K562 (cell line): Measurements from ENCODE around the gene ADPRHL1. TPM values are rescaled to one million over a fixed set of nuclear protein-coding genes. Genes with fewer than 3 reads are reported as not detected.

Experiments used
- CREBBP ChIP-seq: IDR thresholded peaks from one replicate; pipeline ENCODE4 v1.6.1; 2012; ENCODE audit warnings: low read depth, mild to moderate bottlenecking, control low read depth, inconsistent platforms, low read length
- DLX4 ChIP-seq: fragments of 250-450 bp; sonication (Bioruptor Pico); IDR thresholded peaks from 2 replicates; pipeline ENCODE4 v1.6.1; 2021; ENCODE audit warnings: mild to moderate bottlenecking
- EGR1 ChIP-seq: fragments of 450-650 bp; conservative IDR thresholded peaks from 2 replicates; pipeline ENCODE4 v1.6.1; 2017; ENCODE audit warnings: mild to moderate bottlenecking
- ETS2 ChIP-seq: IDR thresholded peaks from 2 replicates; pipeline ENCODE4 v1.6.1; 2016; ENCODE audit warnings: borderline replicate concordance, missing genetic modification characterization, mild to moderate bottlenecking, moderate library complexity, missing compliant biosample characterization; ENCODE audit not compliant: poor library complexity, severe bottlenecking
- FOXA3 ChIP-seq, 2 experiments: fragments of 450-650 bp in 1 of 2; sonication (generic) in 1 of 2; formaldehyde crosslinking; IDR thresholded peaks in 1 of 2; conservative IDR thresholded peaks in 1 of 2; 2 replicates each; pipeline versions ENCODE4 v1.4.0 to v1.8.0; 2020 to 2022; ENCODE audit warnings: mild to moderate bottlenecking in 2 of 2, missing genetic modification reagents in 1 of 2
- KAT2B ChIP-seq: IDR thresholded peaks from one replicate; pipeline ENCODE4 v1.6.1; 2012; ENCODE audit warnings: low read depth, mild to moderate bottlenecking, control low read depth, inconsistent platforms, low read length, moderate library complexity
- KDM5B ChIP-seq: fragments of 200-600 bp; sonication (generic); IDR thresholded peaks from 2 replicates; pipeline ENCODE4 v1.6.1; 2012; ENCODE audit warnings: low read depth, mild to moderate bottlenecking, moderate library complexity, low read length, control low read depth, inconsistent platforms; ENCODE audit not compliant: insufficient replicate concordance
- NR3C1 ChIP-seq: sonication (generic); formaldehyde crosslinking; IDR thresholded peaks from 2 replicates; pipeline ENCODE4 v1.8.1; 2022; ENCODE audit warnings: missing genetic modification reagents
- PATZ1 ChIP-seq: fragments of 250-450 bp; sonication (Bioruptor Pico); IDR thresholded peaks from 2 replicates; pipeline ENCODE4 v1.5.0; 2020; ENCODE audit warnings: mild to moderate bottlenecking, borderline replicate concordance
- PHF20 ChIP-seq: fragments of 450-650 bp; IDR thresholded peaks from 2 replicates; pipeline ENCODE4 v1.6.1; 2018; ENCODE audit not compliant: partially characterized antibody
- RBM17 ChIP-seq: fragments of 200-400 bp; formaldehyde crosslinking; IDR thresholded peaks from 2 replicates; pipeline ENCODE4 v1.6.1; 2017; ENCODE audit warnings: low read depth, mild to moderate bottlenecking, low read length, borderline replicate concordance
- SMAD4 ChIP-seq: fragments of 250-450 bp; sonication (Bioruptor Pico); conservative IDR thresholded peaks from 2 replicates; pipeline ENCODE4 v1.8.0; 2021; ENCODE audit warnings: inconsistent platforms, mild to moderate bottlenecking, moderate library complexity
- TARDBP ChIP-seq: fragments of 450-650 bp; IDR thresholded peaks from 2 replicates; pipeline ENCODE4 v1.6.1; 2016
- TRIM28 ChIP-seq: fragments of 450-650 bp; IDR thresholded peaks from 2 replicates; pipeline ENCODE4 v1.6.1; 2017
- ZBTB34 ChIP-seq: fragments of 250-450 bp; sonication (Bioruptor Pico); IDR thresholded peaks from 2 replicates; pipeline ENCODE4 v1.8.0; 2021; ENCODE audit warnings: mild to moderate bottlenecking, moderate library complexity
- ZNF175 ChIP-seq: fragments of 200-800 bp; sonication (Bioruptor generic); IDR thresholded peaks from 2 replicates; pipeline ENCODE4 v1.6.1; 2016; ENCODE audit warnings: low read depth, mild to moderate bottlenecking, missing genetic modification characterization, missing compliant biosample characterization
- ZNF41 ChIP-seq: fragments of 250-450 bp; sonication (Bioruptor Pico); conservative IDR thresholded peaks from 2 replicates; pipeline ENCODE4 v1.4.0; 2020; ENCODE audit warnings: mild to moderate bottlenecking
- ZNF518B ChIP-seq: fragments of 250-450 bp; sonication (Bioruptor Pico); IDR thresholded peaks from 2 replicates; pipeline ENCODE4 v1.5.0; 2021; ENCODE audit warnings: mild to moderate bottlenecking, moderate library complexity
- polyA plus RNA-seq, 8 experiments: library from polyadenylated mRNA; depleted of rRNA in 4 of 8; stranded (reverse) in 5 of 8; unstranded in 3 of 8; fragments of >200 nt; fragmentation: Nextera tagmentation in 2 of 8; fragmentation: Illumina TruSeq in 1 of 8; extraction: Ambion mirVana in 2 of 8; extraction: Trizol in 1 of 8; gene quantifications; 2 replicates each; pipeline versions ENCODE4 v1.2.1 to v1.2.3, GENCODE V29; 2011 to 2014; ENCODE audit warnings: inconsistent platforms in 1 of 8, missing spikeins in 1 of 8
- total RNA-seq, 7 experiments: library from RNA; depleted of rRNA in 6 of 7; stranded (reverse); fragments of >200 nt in 6 of 7; fragmentation: Illumina TruSeq in 2 of 7; extraction: Trizol in 2 of 7; gene quantifications; 2 replicates each; pipeline versions ENCODE4 v1.2.1 to v1.2.3, GENCODE V29; 2011 to 2021; ENCODE audit warnings: low replicate concordance in 1 of 7

Gene ADPRHL1
- total and polyA plus RNA-seq, 9 of the 15 experiments (the other 6 are each of a cell fraction or from before 2014, with no cell fraction given) = 0.06 to 0.76 (median 0.37) TPM; not detected in 1

GRCh38 chr13:113490496-113491417 lies 37.5 kb upstream of the ADPRHL1 start, which contains the start of gene DCUN1D2 (continued):
- TF ChIP-seq ZNF175 (CRISPR knock-in tag) (no peak), FOXA3 (CRISPR knock-in tag; conservative IDR thresholded peaks at IDR 0.05 in 1 of 2, IDR thresholded peaks at IDR 0.05 in 1 of 2) (no peak), PATZ1 (CRISPR knock-in tag) (no peak), RBM17 (no peak), ZBTB34 (CRISPR knock-in tag) (no peak), ETS2 (tag) (no peak), ZNF41 (CRISPR knock-in tag) (no peak), DLX4 (no peak), ZNF518B (CRISPR knock-in tag) (no peak), KAT2B (no peak), PHF20 (no peak), EGR1 (peak; percentile 91), SMAD4 (CRISPR knock-in tag) (peak; percentile 88), KDM5B (peak; percentile 43), CREBBP (no peak), TRIM28 (no peak), TARDBP (peak; percentile 100), NR3C1 (CRISPR knock-in tag) (no peak)
